H9 (cell line): ENCODE data around the gene KTN1. TPM values are rescaled to one million over a fixed set of nuclear protein-coding genes. Genes with fewer than 3 reads are reported as not detected.

Experiments used
- DNase-seq: peaks from one replicate; pipeline ENCODE4 v3.0.0-alpha.2; 2017
- H2AFZ ChIP-seq: one replicate; pipeline ENCODE4 v1.6.1; 2013; ENCODE audit warnings: mild to moderate bottlenecking, low read length, control low read depth, moderate library complexity
- H2AK5ac ChIP-seq: 2 replicates; pipeline ENCODE4 v1.6.1; 2013; ENCODE audit warnings: low read length, control low read depth, mixed read lengths; ENCODE audit not compliant: insufficient read length
- H2BK120ac ChIP-seq: one replicate; pipeline ENCODE4 v1.6.1; 2013; ENCODE audit warnings: low read depth, mild to moderate bottlenecking, low read length, control low read depth, inconsistent platforms; ENCODE audit not compliant: poor library complexity, severe bottlenecking
- H2BK12ac ChIP-seq: 2 replicates; pipeline ENCODE4 v1.6.1; 2013; ENCODE audit warnings: low read length, control low read depth, mixed read lengths, low read depth; ENCODE audit not compliant: insufficient read length
- H2BK15ac ChIP-seq: 2 replicates; pipeline ENCODE4 v1.6.1; 2013; ENCODE audit warnings: low read depth, low read length, control low read depth
- H2BK20ac ChIP-seq: one replicate; pipeline ENCODE4 v1.6.1; 2013; ENCODE audit warnings: low read depth, mild to moderate bottlenecking, low read length, control low read depth, inconsistent platforms; ENCODE audit not compliant: poor library complexity, severe bottlenecking
- H2BK5ac ChIP-seq: 2 replicates; pipeline ENCODE4 v1.6.1; 2013; ENCODE audit warnings: low read length, control low read depth, mixed read lengths; ENCODE audit not compliant: insufficient read length
- H3K14ac ChIP-seq: 2 replicates; pipeline ENCODE4 v1.6.1; 2013; ENCODE audit warnings: low read length, control low read depth; ENCODE audit not compliant: insufficient read depth
- H3K18ac ChIP-seq: 2 replicates; pipeline ENCODE4 v1.6.1; 2013; ENCODE audit warnings: low read depth, mild to moderate bottlenecking, mixed read lengths, low read length, control low read depth; ENCODE audit not compliant: insufficient read length
- H3K23ac ChIP-seq: 2 replicates; pipeline ENCODE4 v1.6.1; 2013; ENCODE audit warnings: low read length, control low read depth, mixed read lengths, low read depth; ENCODE audit not compliant: insufficient read length
- H3K23me2 ChIP-seq: 2 replicates; pipeline ENCODE4 v1.6.1; 2013; ENCODE audit warnings: low read depth, mild to moderate bottlenecking, mixed read lengths, low read length, control low read depth; ENCODE audit not compliant: insufficient read length, poor library complexity, severe bottlenecking
- H3K27ac ChIP-seq: 2 replicates; pipeline ENCODE4 v1.5.1; 2013; ENCODE audit warnings: low read length, control low read depth, mixed read lengths, low read depth; ENCODE audit not compliant: insufficient read length
- H3K27me3 ChIP-seq: 2 replicates; pipeline ENCODE4 v1.6.1; 2013; ENCODE audit warnings: low read length, control low read depth, inconsistent platforms; ENCODE audit not compliant: insufficient read depth
- H3K4ac ChIP-seq: 2 replicates; pipeline ENCODE4 v1.6.1; 2013; ENCODE audit warnings: low read depth, mild to moderate bottlenecking, control low read depth, inconsistent platforms, low read length, moderate library complexity
- H3K4me1 ChIP-seq: 2 replicates; pipeline ENCODE4 v1.6.1; 2013; ENCODE audit warnings: low read length, control low read depth, inconsistent platforms; ENCODE audit not compliant: insufficient read depth
- H3K4me2 ChIP-seq: 2 replicates; pipeline ENCODE4 v1.6.1; 2013; ENCODE audit warnings: low read length, control low read depth, mixed read lengths; ENCODE audit not compliant: insufficient read length, insufficient read depth
- H3K56ac ChIP-seq: 2 replicates; pipeline ENCODE4 v1.6.1; 2013; ENCODE audit warnings: low read depth, mild to moderate bottlenecking, mixed read lengths, low read length, control low read depth; ENCODE audit not compliant: insufficient read length
- H3K79me1 ChIP-seq: 2 replicates; pipeline ENCODE4 v1.6.1; 2013; ENCODE audit warnings: low read depth, mild to moderate bottlenecking, moderate library complexity, low read length, control low read depth, inconsistent platforms; ENCODE audit not compliant: insufficient read depth, poor library complexity, severe bottlenecking
- H3K79me2 ChIP-seq: 2 replicates; pipeline ENCODE4 v1.6.1; 2013; ENCODE audit warnings: low read length, control low read depth, inconsistent platforms; ENCODE audit not compliant: insufficient read depth
- H3K9ac ChIP-seq: 2 replicates; pipeline ENCODE4 v1.6.1; 2013; ENCODE audit warnings: low read length, control low read depth, mixed read lengths; ENCODE audit not compliant: insufficient read length; ENCODE audit errors: extremely low read depth
- H3K9me3 ChIP-seq: one replicate; pipeline ENCODE4 v1.6.1; 2013; ENCODE audit warnings: low read depth, low read length, inconsistent platforms; ENCODE audit not compliant: control insufficient read depth
- H3T11ph ChIP-seq: one replicate; pipeline ENCODE4 v1.6.1; 2013; ENCODE audit warnings: mild to moderate bottlenecking, low read length, control low read depth, inconsistent platforms
- H4K20me1 ChIP-seq: one replicate; pipeline ENCODE4 v1.6.1; 2013; ENCODE audit not compliant: control insufficient read depth, insufficient read length, insufficient read depth
- H4K5ac ChIP-seq: 2 replicates; pipeline ENCODE4 v1.6.1; 2013; ENCODE audit warnings: low read depth, mild to moderate bottlenecking, mixed read lengths, low read length, control low read depth; ENCODE audit not compliant: insufficient read length
- H4K8ac ChIP-seq: replicated peaks from 2 replicates; pipeline ENCODE4 v1.6.1; 2013; ENCODE audit warnings: low read length, control low read depth, mixed read lengths, low read depth; ENCODE audit not compliant: insufficient read length
- H4K91ac ChIP-seq: 2 replicates; pipeline ENCODE4 v1.6.1; 2013; ENCODE audit warnings: low read depth, mild to moderate bottlenecking, moderate library complexity, mixed read lengths, low read length, control low read depth; ENCODE audit not compliant: insufficient read length
- H3K27ac Mint-ChIP-seq, 3 experiments: 2 replicates in 2 of 3; 3 replicates in 1 of 3; pipeline ENCODE4 v1.8.0; 2020 to 2021; ENCODE audit warnings: mixed read lengths in 3 of 3, mild to moderate bottlenecking in 1 of 3, moderate library complexity in 1 of 3
- H3K27me3 Mint-ChIP-seq: 2 replicates; pipeline ENCODE4 v1.8.0; 2021; ENCODE audit warnings: low read depth, mild to moderate bottlenecking, moderate library complexity, mixed read lengths
- H3K36me3 Mint-ChIP-seq, 3 experiments: 2 replicates in 2 of 3; 3 replicates in 1 of 3; pipeline ENCODE4 v1.8.0; 2020 to 2021; ENCODE audit warnings: low read depth in 3 of 3, mixed read lengths in 3 of 3; ENCODE audit not compliant: insufficient read depth in 1 of 3
- H3K4me1 Mint-ChIP-seq, 2 experiments: 2 replicates each; pipeline ENCODE4 v1.8.0; 2020; ENCODE audit warnings: mixed read lengths in 2 of 2
- H3K4me3 Mint-ChIP-seq, 2 experiments: 2 replicates in 1 of 2; 3 replicates in 1 of 2; pipeline ENCODE4 v1.8.0; 2020 to 2021; ENCODE audit warnings: mild to moderate bottlenecking in 2 of 2, mixed read lengths in 2 of 2, moderate library complexity in 1 of 2
- H3K9me3 Mint-ChIP-seq, 2 experiments: 2 replicates in 1 of 2; 3 replicates in 1 of 2; pipeline ENCODE4 v1.8.0; 2020; ENCODE audit warnings: mild to moderate bottlenecking in 2 of 2, mixed read lengths in 2 of 2, moderate library complexity in 1 of 2
- WGBS: extraction: QIAGEN DNeasy Blood & Tissue Kit; methylation state at CpG from one replicate; pipeline ENCODE4 v1.1.7; 2013; ENCODE audit warnings: missing lambda C conversion rate, low lambda C conversion rate, mixed read lengths; ENCODE audit not compliant: insufficient read length; ENCODE audit errors: extremely low coverage; 5-methylcytosine and 5-hydroxymethylcytosine counted together
- total RNA-seq: library from RNA; stranded (reverse); gene quantifications from 2 replicates; pipeline ENCODE4 v1.2.1, GENCODE V29; 2021
- TF ChIP-seq, protein P1 (sequence below): fragments of 200-600 bp; sonication (generic); conservative IDR thresholded peaks from 3 replicates; pipeline ENCODE4 v1.8.0; 2021; ENCODE audit warnings: antibody characterized with exemption, mild to moderate bottlenecking

The KTN1 gene
- total RNA-seq, 1 experiment from 2014 or later, result 128 TPM

DNA sequence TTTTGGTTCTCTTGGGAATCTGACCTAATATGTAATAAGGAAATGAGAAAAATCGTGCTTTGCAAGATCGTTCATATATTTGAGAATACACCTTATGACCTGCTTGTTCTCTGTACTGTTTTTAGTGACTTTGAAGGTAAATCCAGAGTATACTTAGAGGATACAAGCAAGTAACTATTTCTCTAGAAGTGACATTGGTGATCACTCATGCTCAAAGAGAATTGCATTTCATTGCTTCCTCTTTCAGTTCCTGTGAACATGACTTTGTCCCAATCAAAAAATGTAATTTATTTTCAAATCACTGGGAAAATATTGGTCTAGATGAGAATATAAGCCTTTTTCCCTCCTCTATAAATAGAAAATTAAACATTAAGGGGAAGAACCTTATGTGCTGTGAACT lies 2.7 kb downstream of the KTN1 start:
- WGBS, result no CpG with 5 or more reads among the region's 2 CpGs
- no peaks in the 10 kb centered on the region for H3K9me3 ChIP-seq
- no peak overlapping the region for H4K8ac ChIP-seq
- peaks cover 42% of the 10 kb centered on the region; the same call in 1 of the 2 replicates for H3K79me2 ChIP-seq
- peaks cover 6% of the 10 kb centered on the region for H3K79me1 ChIP-seq
- H2AK5ac ChIP-seq, result no peak overlapping the region
- peaks cover 4% of the 10 kb centered on the region; the same call in 1 of the 2 replicates for H3K4me1 ChIP-seq
- no peak for DNase-seq
- Mint-ChIP-seq H3K27ac (no peak overlapping the region), H3K4me1 (peaks cover 37 to 43% of the 10 kb centered on the region in 2 experiments), H3K9me3 (no peaks in the 10 kb centered on the region), H3K4me3 (no peak overlapping the region; a peak in 1 of 5 replicates), H3K36me3 (peaks cover 0 to 1% (median 0%) of the 10 kb centered on the region in 3 experiments; a peak in 1 of 7 replicates), H3K27me3 (no peaks in the 10 kb centered on the region)
- no peak overlapping the region for H2AFZ ChIP-seq
- H3K27ac ChIP-seq, result no peak overlapping the region
- H2BK5ac ChIP-seq, result no peak overlapping the region
- H3K27me3 ChIP-seq, result no peaks in the 10 kb centered on the region
- H3K18ac ChIP-seq, result no peak overlapping the region
- no peak overlapping the region for H2BK12ac ChIP-seq
- H2BK120ac ChIP-seq, result no peak overlapping the region
- no peak overlapping the region for H2BK15ac ChIP-seq
- no peak overlapping the region for H4K91ac ChIP-seq
- H3K23ac ChIP-seq, result no peak overlapping the region
- H2BK20ac ChIP-seq, result no peak overlapping the region
- peaks cover 8% of the 10 kb centered on the region for H3K23me2 ChIP-seq
- no peak overlapping the region for H3K56ac ChIP-seq
- TF ChIP-seq, protein P1, sequence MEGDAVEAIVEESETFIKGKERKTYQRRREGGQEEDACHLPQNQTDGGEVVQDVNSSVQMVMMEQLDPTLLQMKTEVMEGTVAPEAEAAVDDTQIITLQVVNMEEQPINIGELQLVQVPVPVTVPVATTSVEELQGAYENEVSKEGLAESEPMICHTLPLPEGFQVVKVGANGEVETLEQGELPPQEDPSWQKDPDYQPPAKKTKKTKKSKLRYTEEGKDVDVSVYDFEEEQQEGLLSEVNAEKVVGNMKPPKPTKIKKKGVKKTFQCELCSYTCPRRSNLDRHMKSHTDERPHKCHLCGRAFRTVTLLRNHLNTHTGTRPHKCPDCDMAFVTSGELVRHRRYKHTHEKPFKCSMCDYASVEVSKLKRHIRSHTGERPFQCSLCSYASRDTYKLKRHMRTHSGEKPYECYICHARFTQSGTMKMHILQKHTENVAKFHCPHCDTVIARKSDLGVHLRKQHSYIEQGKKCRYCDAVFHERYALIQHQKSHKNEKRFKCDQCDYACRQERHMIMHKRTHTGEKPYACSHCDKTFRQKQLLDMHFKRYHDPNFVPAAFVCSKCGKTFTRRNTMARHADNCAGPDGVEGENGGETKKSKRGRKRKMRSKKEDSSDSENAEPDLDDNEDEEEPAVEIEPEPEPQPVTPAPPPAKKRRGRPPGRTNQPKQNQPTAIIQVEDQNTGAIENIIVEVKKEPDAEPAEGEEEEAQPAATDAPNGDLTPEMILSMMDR, result no peak
- H3K4ac ChIP-seq, result no peak overlapping the region
- no peak overlapping the region for H3K9ac ChIP-seq
- no peaks in the 10 kb centered on the region for H4K20me1 ChIP-seq
- no peak overlapping the region for H3K4me2 ChIP-seq
- H3T11ph ChIP-seq, result no peak overlapping the region
- no peak overlapping the region for H3K14ac ChIP-seq
- H4K5ac ChIP-seq, result no peak overlapping the region
